Panc1 (cell line): ENCODE data around the gene ARSI. TPM values are rescaled to one million over a fixed set of nuclear protein-coding genes. Genes with fewer than 3 reads are reported as not detected.

ENCODE experiments used
- ATAC-seq: fragments of 200-7000 bp; cut with Tn5 transposase; 2 replicates; pipeline ENCODE4 v1.9.1; 2020; ENCODE audit warnings: mild to moderate bottlenecking, moderate library complexity
- BruUV-seq: library from RNA; stranded (reverse); fragments of 400-500 nt; replicated peaks from 2 replicates; lab custom pipeline; 2021; lab: Mats Ljungman, UMichigan
- CTCF ChIA-PET: fragments of 300-600 bp; sonication (Branson Sonifier 250); formaldehyde crosslinking; loops from one replicate; lab custom pipeline; 2022; ENCODE audit warnings: antibody characterized with exemption; lab: Charles Lee
- POLR2A ChIA-PET: fragments of 300-600 bp; sonication (Branson Sonifier 250); formaldehyde crosslinking; loops from one replicate; lab custom pipeline; 2022; ENCODE audit warnings: antibody characterized with exemption; lab: Charles Lee
- DNase-seq: peaks from one replicate; pipeline ENCODE4 v3.0.0-alpha.2; 2010; ENCODE audit warnings: low read depth, low spot score
- H3K27ac ChIP-seq: 2 replicates; pipeline ENCODE4 v1.5.1; 2011; ENCODE audit warnings: mild to moderate bottlenecking, low read length, inconsistent platforms
- H3K27me3 ChIP-seq: fragments of 200-500 bp; sonication (Bioruptor generic); 2 replicates; pipeline ENCODE4 v1.6.0; 2014; ENCODE audit warnings: low read length, inconsistent platforms; ENCODE audit not compliant: control insufficient read depth, insufficient read depth
- H3K36me3 ChIP-seq: fragments of 200-500 bp; sonication (Bioruptor generic); 2 replicates; pipeline ENCODE4 v1.5.1; 2014; ENCODE audit warnings: inconsistent platforms, mild to moderate bottlenecking, low read length, moderate library complexity; ENCODE audit not compliant: control insufficient read depth, insufficient read depth
- H3K4me1 ChIP-seq: 2 replicates; pipeline ENCODE4 v1.5.1; 2011; ENCODE audit warnings: inconsistent platforms, mild to moderate bottlenecking, low read length, moderate library complexity; ENCODE audit not compliant: control insufficient read depth, insufficient read depth
- H3K4me3 ChIP-seq, 2 experiments: 2 replicates each; pipeline ENCODE4 v1.5.1; 2011 to 2012; ENCODE audit warnings: low read depth in 2 of 2, low read length in 2 of 2, mild to moderate bottlenecking in 2 of 2, inconsistent platforms in 1 of 2, moderate library complexity in 1 of 2
- H3K9me3 ChIP-seq: fragments of 200-500 bp; sonication (Bioruptor generic); 2 replicates; pipeline ENCODE4 v1.5.1; 2014; ENCODE audit warnings: low read depth, mild to moderate bottlenecking, inconsistent platforms, low read length, moderate library complexity; ENCODE audit not compliant: control insufficient read depth, insufficient read depth
- POLR2AphosphoS5 ChIP-seq: IDR thresholded peaks from 2 replicates; pipeline ENCODE4 v1.6.1; 2012; ENCODE audit warnings: mild to moderate bottlenecking, low read depth, low read length, moderate library complexity
- SIN3A ChIP-seq: IDR thresholded peaks from 2 replicates; pipeline ENCODE4 v1.6.1; 2012; ENCODE audit warnings: low read depth, mild to moderate bottlenecking, low read length, moderate library complexity, borderline replicate concordance; ENCODE audit not compliant: insufficient read depth
- TCF7L2 ChIP-seq: IDR thresholded peaks from 2 replicates; pipeline ENCODE4 v1.6.1; 2011; ENCODE audit warnings: mild to moderate bottlenecking, low read depth, low read length, inconsistent platforms
- in situ Hi-C: cut with HindIII; loops from 2 replicates; pipeline ENCODE4 v1.10.0; 2016; ENCODE audit warnings: low sequenced_read_pairs, low pct_unique_long_range_greater_than_20kb
- intact Hi-C: fragments of 100-400 bp; cut with micrococcal nuclease; formaldehyde crosslinking; loops from one replicate; pipeline ENCODE4 v1.10.0; 2022; ENCODE audit not compliant: unreplicated experiment
- total RNA-seq: library from RNA; stranded (reverse); gene quantifications from one replicate; pipeline ENCODE4 v1.2.1, GENCODE V29; 2021; ENCODE audit not compliant: unreplicated experiment
- TF ChIP-seq, protein P1 (sequence below), 2 experiments: IDR thresholded peaks; 2 replicates each; pipeline ENCODE4 v1.6.1; 2011 to 2012; ENCODE audit warnings: low read depth in 2 of 2, control low read depth in 1 of 2, low read length in 1 of 2, mild to moderate bottlenecking in 1 of 2, moderate library complexity in 1 of 2; ENCODE audit not compliant: insufficient read depth in 1 of 2
- TF ChIP-seq, protein P2 (sequence below): fragments of 450-650 bp; IDR thresholded peaks from 2 replicates; pipeline ENCODE4 v1.5.1; 2017; ENCODE audit warnings: mild to moderate bottlenecking

The ARSI gene
- total RNA-seq, 1 experiment from 2014 or later = 18.6 TPM

DNA sequence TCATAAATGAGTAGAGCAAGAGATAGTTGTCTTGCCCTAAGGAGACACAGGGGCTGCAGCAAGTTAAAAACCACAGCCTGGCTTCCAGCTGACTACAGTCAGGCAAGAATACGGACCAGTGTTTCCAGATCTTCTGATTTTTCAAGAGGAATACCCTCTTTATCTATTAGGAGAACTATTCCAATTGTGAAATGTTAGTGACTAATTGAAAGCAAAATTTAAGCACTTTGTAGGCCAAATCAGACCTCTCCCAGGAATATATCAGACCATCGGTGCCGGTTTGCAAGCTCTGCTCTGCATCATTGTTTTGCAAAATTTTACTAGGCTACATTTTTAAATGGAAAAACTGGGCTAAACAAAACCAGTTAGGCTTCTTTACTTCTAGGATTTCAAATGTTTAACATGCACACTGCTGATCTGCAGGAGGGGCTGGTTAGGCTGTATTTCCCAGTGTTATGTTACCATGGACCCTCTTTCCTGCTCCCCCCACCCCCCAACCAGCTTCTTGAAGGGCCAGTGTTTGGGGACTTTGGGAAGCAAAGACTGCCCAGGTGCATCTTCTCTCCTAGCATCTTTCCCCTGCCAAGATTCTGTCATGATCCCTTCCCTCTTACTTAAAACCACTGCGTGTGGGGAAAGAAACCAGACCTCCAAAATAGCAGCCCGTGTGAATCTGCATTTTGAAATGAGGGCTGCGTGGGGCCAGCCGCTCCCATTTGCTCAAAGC lies 1.1 kb upstream of the ARSI start:
- intact Hi-C loops (no loop called here), in situ Hi-C loops (no loop called here)
- ATAC-seq (no peak), DNase-seq (no peak)
- no TSS peak for BruUV-seq
- CTCF ChIA-PET = interaction anchor here (0.6 kb wide), 1 partner anchor 137 kb away, joined by 3 read pairs; no protein-coding TSS in a partner anchor
- Histone ChIP-seq H3K36me3 (no peaks in the 10 kb centered on the region), H3K4me3 (no peak overlapping the region), H3K27ac (0 out of 2 replicates have a peak overlapping the region, but pooled peaks have one; percentile 39), H3K9me3 (no peaks in the 10 kb centered on the region), H3K4me1 (peaks cover 36% of the 10 kb centered on the region), H3K27me3 (no peaks in the 10 kb centered on the region)
- TF ChIP-seq SIN3A (no peak), POLR2AphosphoS5 (no peak), TCF7L2 (no peak)
- TF ChIP-seq, protein P1, sequence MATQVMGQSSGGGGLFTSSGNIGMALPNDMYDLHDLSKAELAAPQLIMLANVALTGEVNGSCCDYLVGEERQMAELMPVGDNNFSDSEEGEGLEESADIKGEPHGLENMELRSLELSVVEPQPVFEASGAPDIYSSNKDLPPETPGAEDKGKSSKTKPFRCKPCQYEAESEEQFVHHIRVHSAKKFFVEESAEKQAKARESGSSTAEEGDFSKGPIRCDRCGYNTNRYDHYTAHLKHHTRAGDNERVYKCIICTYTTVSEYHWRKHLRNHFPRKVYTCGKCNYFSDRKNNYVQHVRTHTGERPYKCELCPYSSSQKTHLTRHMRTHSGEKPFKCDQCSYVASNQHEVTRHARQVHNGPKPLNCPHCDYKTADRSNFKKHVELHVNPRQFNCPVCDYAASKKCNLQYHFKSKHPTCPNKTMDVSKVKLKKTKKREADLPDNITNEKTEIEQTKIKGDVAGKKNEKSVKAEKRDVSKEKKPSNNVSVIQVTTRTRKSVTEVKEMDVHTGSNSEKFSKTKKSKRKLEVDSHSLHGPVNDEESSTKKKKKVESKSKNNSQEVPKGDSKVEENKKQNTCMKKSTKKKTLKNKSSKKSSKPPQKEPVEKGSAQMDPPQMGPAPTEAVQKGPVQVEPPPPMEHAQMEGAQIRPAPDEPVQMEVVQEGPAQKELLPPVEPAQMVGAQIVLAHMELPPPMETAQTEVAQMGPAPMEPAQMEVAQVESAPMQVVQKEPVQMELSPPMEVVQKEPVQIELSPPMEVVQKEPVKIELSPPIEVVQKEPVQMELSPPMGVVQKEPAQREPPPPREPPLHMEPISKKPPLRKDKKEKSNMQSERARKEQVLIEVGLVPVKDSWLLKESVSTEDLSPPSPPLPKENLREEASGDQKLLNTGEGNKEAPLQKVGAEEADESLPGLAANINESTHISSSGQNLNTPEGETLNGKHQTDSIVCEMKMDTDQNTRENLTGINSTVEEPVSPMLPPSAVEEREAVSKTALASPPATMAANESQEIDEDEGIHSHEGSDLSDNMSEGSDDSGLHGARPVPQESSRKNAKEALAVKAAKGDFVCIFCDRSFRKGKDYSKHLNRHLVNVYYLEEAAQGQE (IDR thresholded peaks at IDR 0.05; ENCODE audit: insufficient read depth in 1 of 2, low read depth in 2 of 2, low read length in 1 of 2) = no peak
- TF ChIP-seq, protein P2, sequence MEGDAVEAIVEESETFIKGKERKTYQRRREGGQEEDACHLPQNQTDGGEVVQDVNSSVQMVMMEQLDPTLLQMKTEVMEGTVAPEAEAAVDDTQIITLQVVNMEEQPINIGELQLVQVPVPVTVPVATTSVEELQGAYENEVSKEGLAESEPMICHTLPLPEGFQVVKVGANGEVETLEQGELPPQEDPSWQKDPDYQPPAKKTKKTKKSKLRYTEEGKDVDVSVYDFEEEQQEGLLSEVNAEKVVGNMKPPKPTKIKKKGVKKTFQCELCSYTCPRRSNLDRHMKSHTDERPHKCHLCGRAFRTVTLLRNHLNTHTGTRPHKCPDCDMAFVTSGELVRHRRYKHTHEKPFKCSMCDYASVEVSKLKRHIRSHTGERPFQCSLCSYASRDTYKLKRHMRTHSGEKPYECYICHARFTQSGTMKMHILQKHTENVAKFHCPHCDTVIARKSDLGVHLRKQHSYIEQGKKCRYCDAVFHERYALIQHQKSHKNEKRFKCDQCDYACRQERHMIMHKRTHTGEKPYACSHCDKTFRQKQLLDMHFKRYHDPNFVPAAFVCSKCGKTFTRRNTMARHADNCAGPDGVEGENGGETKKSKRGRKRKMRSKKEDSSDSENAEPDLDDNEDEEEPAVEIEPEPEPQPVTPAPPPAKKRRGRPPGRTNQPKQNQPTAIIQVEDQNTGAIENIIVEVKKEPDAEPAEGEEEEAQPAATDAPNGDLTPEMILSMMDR = no peak
- POLR2A ChIA-PET = no interaction called here

DNA sequence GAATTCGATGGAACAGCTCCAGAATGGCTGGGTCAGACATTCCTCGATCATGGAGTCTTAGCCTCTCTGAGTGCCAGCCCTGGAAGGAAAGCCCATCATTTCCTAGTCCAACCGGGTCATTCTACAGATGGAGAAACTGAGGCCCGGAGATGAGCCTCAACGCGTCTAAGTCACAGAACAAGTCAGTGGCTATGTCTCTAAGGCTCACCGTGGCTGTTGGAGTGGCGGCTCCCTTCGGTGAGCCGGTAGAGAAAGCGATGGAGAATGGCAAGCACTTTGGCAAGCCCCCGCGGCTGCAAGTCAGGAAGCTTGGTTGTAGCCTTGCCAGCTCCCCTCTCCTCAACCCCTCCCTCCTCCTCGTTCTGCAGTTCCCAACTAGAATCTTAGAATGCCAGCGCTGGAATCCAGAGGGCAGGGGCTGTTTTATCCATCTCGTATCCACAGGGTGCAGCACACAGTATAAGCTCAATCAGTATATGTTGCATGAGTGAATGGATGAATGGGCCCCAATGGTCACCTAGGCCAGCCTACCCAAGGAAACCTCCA lies 438 bp upstream of the ARSI start:
- no TSS peak for BruUV-seq
- intact Hi-C loops (no loop called here), in situ Hi-C loops (no loop called here)
- peak overlapping the region; percentile 79; the same call in 1 of the 2 replicates for H3K27ac ChIP-seq
- no peaks in the 10 kb centered on the region for H3K9me3 ChIP-seq
- 0 out of 2 replicates have a peak, but pooled peaks have one; percentile 13 for ATAC-seq
- peaks cover 36% of the 10 kb centered on the region for H3K4me1 ChIP-seq
- H3K27me3 ChIP-seq = no peaks in the 10 kb centered on the region
- ChIA-PET CTCF (no interaction called here), POLR2A (no interaction called here)
- TF ChIP-seq POLR2AphosphoS5 = no peak
- TF ChIP-seq, protein P1 (IDR thresholded peaks at IDR 0.05; ENCODE audit: insufficient read depth in 1 of 2, low read depth in 2 of 2, low read length in 1 of 2) = no peak
- TF ChIP-seq SIN3A = no peak
- no peak for TF ChIP-seq TCF7L2
- TF ChIP-seq, protein P2 = no peak
- no peaks in the 10 kb centered on the region for H3K36me3 ChIP-seq
- no peak for DNase-seq
- H3K4me3 ChIP-seq = peak overlapping the region; percentile 54 to 84
